HL-60 (cell line): ENCODE results near the gene TMEM141.

Source experiments
- CTCF ChIP-seq: IDR thresholded peaks from one replicate; pipeline ENCODE4 v1.5.1; 2011; ENCODE audit warnings: low read length, control low read depth, inconsistent platforms; ENCODE audit not compliant: insufficient read depth
- GABPA ChIP-seq: IDR thresholded peaks from 2 replicates; pipeline ENCODE4 v1.6.1; 2012; ENCODE audit warnings: low read depth
- POLR2AphosphoS5 ChIP-seq: IDR thresholded peaks from 2 replicates; pipeline ENCODE4 v1.6.1; 2012; ENCODE audit warnings: low read depth
- SPI1 ChIP-seq: IDR thresholded peaks from 2 replicates; pipeline ENCODE4 v1.6.1; 2012; ENCODE audit warnings: low read depth, mild to moderate bottlenecking, borderline replicate concordance
- TF ChIP-seq, protein P1 (sequence below): IDR thresholded peaks from 2 replicates; pipeline ENCODE4 v1.6.1; 2012; ENCODE audit warnings: low read depth; ENCODE audit not compliant: insufficient replicate concordance

GRCh38 chr9:136773386-136774044 lies 17.6 kb upstream of the TMEM141 start:
- TF ChIP-seq CTCF (no peak), POLR2AphosphoS5 (no peak), GABPA (no peak), SPI1 (no peak)
- TF ChIP-seq, protein P1, sequence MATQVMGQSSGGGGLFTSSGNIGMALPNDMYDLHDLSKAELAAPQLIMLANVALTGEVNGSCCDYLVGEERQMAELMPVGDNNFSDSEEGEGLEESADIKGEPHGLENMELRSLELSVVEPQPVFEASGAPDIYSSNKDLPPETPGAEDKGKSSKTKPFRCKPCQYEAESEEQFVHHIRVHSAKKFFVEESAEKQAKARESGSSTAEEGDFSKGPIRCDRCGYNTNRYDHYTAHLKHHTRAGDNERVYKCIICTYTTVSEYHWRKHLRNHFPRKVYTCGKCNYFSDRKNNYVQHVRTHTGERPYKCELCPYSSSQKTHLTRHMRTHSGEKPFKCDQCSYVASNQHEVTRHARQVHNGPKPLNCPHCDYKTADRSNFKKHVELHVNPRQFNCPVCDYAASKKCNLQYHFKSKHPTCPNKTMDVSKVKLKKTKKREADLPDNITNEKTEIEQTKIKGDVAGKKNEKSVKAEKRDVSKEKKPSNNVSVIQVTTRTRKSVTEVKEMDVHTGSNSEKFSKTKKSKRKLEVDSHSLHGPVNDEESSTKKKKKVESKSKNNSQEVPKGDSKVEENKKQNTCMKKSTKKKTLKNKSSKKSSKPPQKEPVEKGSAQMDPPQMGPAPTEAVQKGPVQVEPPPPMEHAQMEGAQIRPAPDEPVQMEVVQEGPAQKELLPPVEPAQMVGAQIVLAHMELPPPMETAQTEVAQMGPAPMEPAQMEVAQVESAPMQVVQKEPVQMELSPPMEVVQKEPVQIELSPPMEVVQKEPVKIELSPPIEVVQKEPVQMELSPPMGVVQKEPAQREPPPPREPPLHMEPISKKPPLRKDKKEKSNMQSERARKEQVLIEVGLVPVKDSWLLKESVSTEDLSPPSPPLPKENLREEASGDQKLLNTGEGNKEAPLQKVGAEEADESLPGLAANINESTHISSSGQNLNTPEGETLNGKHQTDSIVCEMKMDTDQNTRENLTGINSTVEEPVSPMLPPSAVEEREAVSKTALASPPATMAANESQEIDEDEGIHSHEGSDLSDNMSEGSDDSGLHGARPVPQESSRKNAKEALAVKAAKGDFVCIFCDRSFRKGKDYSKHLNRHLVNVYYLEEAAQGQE = no peak
